Parathyroid adenoma (tissue), 2 donors: ENCODE results near the gene RNF150.

ENCODE experiments used
- H2AFZ ChIP-seq: fragments of 300-600 bp; sonication (generic); one replicate; pipeline ENCODE4 v1.7.0; 2017; ENCODE audit warnings: antibody characterized with exemption, mild to moderate bottlenecking
- H3K27ac ChIP-seq: fragments of 300-600 bp; sonication (generic); one replicate; pipeline ENCODE4 v1.7.0; 2017
- H3K27me3 ChIP-seq: fragments of 300-600 bp; sonication (generic); one replicate; pipeline ENCODE4 v1.7.0; 2017; ENCODE audit warnings: low read length; ENCODE audit not compliant: control insufficient read depth, insufficient read depth
- H3K36me3 ChIP-seq: fragments of 300-600 bp; sonication (generic); one replicate; pipeline ENCODE4 v1.7.0; 2017; ENCODE audit warnings: low read length; ENCODE audit not compliant: control insufficient read depth, insufficient read depth
- H3K4me1 ChIP-seq: fragments of 300-600 bp; sonication (generic); one replicate; pipeline ENCODE4 v1.7.0; 2017; ENCODE audit warnings: control low read depth
- H3K4me2 ChIP-seq: fragments of 300-600 bp; sonication (generic); one replicate; pipeline ENCODE4 v1.7.0; 2017; ENCODE audit warnings: low read length
- H3K4me3 ChIP-seq: fragments of 300-600 bp; sonication (generic); one replicate; pipeline ENCODE4 v1.7.0; 2017; ENCODE audit warnings: low read depth, low read length
- H3K79me2 ChIP-seq: fragments of 300-600 bp; sonication (generic); one replicate; pipeline ENCODE4 v1.7.0; 2017; ENCODE audit warnings: control low read depth
- H3K9ac ChIP-seq: fragments of 300-600 bp; sonication (generic); one replicate; pipeline ENCODE4 v1.7.0; 2017; ENCODE audit warnings: mild to moderate bottlenecking
- H3K9me3 ChIP-seq: fragments of 300-600 bp; sonication (generic); one replicate; pipeline ENCODE4 v1.7.0; 2017; ENCODE audit warnings: low read length; ENCODE audit not compliant: control insufficient read depth
- TF ChIP-seq, protein P1 (sequence below): fragments of 300-600 bp; sonication (generic); IDR thresholded peaks from one replicate; pipeline ENCODE4 v1.7.0; 2017; ENCODE audit warnings: antibody characterized with exemption, mild to moderate bottlenecking
- donor health status: primary hyperparathyroidism.

RNF150 gene

GRCh38 chr4:141074098-141074878 is 59.0 kb downstream of the RNF150 start:
- Histone ChIP-seq H3K27me3 (no peaks in the 10 kb centered on the region), H3K4me3 (no peak overlapping the region), H3K4me2 (no peak overlapping the region), H3K36me3 (no peaks in the 10 kb centered on the region), H3K9me3 (no peaks in the 10 kb centered on the region), H3K27ac (no peak overlapping the region), H3K9ac (no peak overlapping the region), H2AFZ (no peak overlapping the region), H3K79me2 (no peaks in the 10 kb centered on the region), H3K4me1 (no peaks in the 10 kb centered on the region)
- TF ChIP-seq, protein P1, sequence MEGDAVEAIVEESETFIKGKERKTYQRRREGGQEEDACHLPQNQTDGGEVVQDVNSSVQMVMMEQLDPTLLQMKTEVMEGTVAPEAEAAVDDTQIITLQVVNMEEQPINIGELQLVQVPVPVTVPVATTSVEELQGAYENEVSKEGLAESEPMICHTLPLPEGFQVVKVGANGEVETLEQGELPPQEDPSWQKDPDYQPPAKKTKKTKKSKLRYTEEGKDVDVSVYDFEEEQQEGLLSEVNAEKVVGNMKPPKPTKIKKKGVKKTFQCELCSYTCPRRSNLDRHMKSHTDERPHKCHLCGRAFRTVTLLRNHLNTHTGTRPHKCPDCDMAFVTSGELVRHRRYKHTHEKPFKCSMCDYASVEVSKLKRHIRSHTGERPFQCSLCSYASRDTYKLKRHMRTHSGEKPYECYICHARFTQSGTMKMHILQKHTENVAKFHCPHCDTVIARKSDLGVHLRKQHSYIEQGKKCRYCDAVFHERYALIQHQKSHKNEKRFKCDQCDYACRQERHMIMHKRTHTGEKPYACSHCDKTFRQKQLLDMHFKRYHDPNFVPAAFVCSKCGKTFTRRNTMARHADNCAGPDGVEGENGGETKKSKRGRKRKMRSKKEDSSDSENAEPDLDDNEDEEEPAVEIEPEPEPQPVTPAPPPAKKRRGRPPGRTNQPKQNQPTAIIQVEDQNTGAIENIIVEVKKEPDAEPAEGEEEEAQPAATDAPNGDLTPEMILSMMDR = no peak

- no peak overlapping the region for H3K4me2 ChIP-seq
Measured at GRCh38 chr4:141066690-141067089, 66.6 kb downstream of the RNF150 start.

GRCh38 chr4:141065872-141066271 is 67.4 kb downstream of the RNF150 start:
- no peak overlapping the region for H3K4me3 ChIP-seq
- no peaks in the 10 kb centered on the region for H3K9me3 ChIP-seq
- H3K4me1 ChIP-seq = no peaks in the 10 kb centered on the region
- TF ChIP-seq, protein P1 = no peak
- no peak overlapping the region for H3K9ac ChIP-seq
- no peaks in the 10 kb centered on the region for H3K79me2 ChIP-seq
- no peaks in the 10 kb centered on the region for H3K27me3 ChIP-seq
- H2AFZ ChIP-seq = no peak overlapping the region
- no peak overlapping the region for H3K27ac ChIP-seq
- H3K4me2 ChIP-seq = no peak overlapping the region
- H3K36me3 ChIP-seq = no peaks in the 10 kb centered on the region

More at GRCh38 chr4:141066690-141067089, 66.6 kb downstream of the RNF150 start:
- no peaks in the 10 kb centered on the region for H3K79me2 ChIP-seq
- no peaks in the 10 kb centered on the region for H3K27me3 ChIP-seq
- TF ChIP-seq, protein P1 = no peak
- H3K9me3 ChIP-seq = no peaks in the 10 kb centered on the region
- no peaks in the 10 kb centered on the region for H3K36me3 ChIP-seq
- H3K4me3 ChIP-seq = no peak overlapping the region
- H3K4me1 ChIP-seq = no peaks in the 10 kb centered on the region
- H2AFZ ChIP-seq = no peak overlapping the region
- H3K27ac ChIP-seq = no peak overlapping the region
- H3K9ac ChIP-seq = no peak overlapping the region

DNA sequence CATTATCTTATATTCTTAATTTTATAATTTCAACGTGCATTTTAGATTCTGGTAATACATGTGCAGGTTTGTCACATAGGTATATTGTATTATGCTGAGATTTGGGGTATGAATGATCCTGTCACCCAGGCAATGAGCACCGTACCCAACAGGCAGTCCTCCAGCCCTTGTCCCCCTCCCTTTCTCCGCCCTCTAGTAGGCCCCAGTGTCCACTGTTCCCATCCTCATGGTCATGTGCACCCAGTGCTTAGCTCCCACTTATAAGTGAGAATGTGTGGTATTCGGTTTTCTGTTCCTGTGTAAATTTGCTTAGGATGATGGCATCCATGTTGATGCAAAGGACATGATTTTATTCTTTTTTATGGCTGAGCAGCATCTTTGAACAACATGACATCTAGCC is 70.6 kb downstream of the RNF150 start:
- TF ChIP-seq, protein P1 = no peak
- no peaks in the 10 kb centered on the region for H3K79me2 ChIP-seq
- no peaks in the 10 kb centered on the region for H3K4me1 ChIP-seq

More for the DNA sequence above, 70.6 kb downstream of the RNF150 start:
- no peak overlapping the region for H3K4me3 ChIP-seq
- H3K27me3 ChIP-seq = no peaks in the 10 kb centered on the region
- no peaks in the 10 kb centered on the region for H3K36me3 ChIP-seq
- H2AFZ ChIP-seq = no peak overlapping the region
- H3K4me2 ChIP-seq = no peak overlapping the region
- no peak overlapping the region for H3K9ac ChIP-seq
- H3K27ac ChIP-seq = no peak overlapping the region
- H3K9me3 ChIP-seq = no peaks in the 10 kb centered on the region
